Mesenchymal stem cell (in vitro differentiated cells and primary cell): ENCODE measurements around the gene PKIG.

Experiments used
- DNase-seq: peaks from one replicate; pipeline ENCODE4 v3.0.0-alpha.2; 2013
- H2AFZ ChIP-seq: one replicate; pipeline ENCODE4 v1.6.1; 2013; ENCODE audit warnings: low read depth, mild to moderate bottlenecking, control low read depth, inconsistent platforms, low read length, moderate library complexity
- H2AK5ac ChIP-seq: 2 replicates; pipeline ENCODE4 v1.6.1; 2013; ENCODE audit warnings: low read length, moderate library complexity, mild to moderate bottlenecking, inconsistent platforms; ENCODE audit not compliant: severe bottlenecking
- H2BK120ac ChIP-seq: one replicate; pipeline ENCODE4 v1.6.1; 2013; ENCODE audit warnings: low read depth, mild to moderate bottlenecking, inconsistent platforms, low read length, moderate library complexity
- H2BK12ac ChIP-seq, 2 experiments: one replicate each; pipeline ENCODE4 v1.6.1; 2013; ENCODE audit warnings: inconsistent platforms in 2 of 2, low read length in 2 of 2, mild to moderate bottlenecking in 2 of 2, moderate library complexity in 2 of 2, control low read depth in 1 of 2
- H2BK15ac ChIP-seq: one replicate; pipeline ENCODE4 v1.6.1; 2013; ENCODE audit warnings: mild to moderate bottlenecking, low read depth, inconsistent platforms; ENCODE audit not compliant: poor library complexity, severe bottlenecking
- H2BK5ac ChIP-seq: 2 replicates; pipeline ENCODE4 v1.6.1; 2013; ENCODE audit warnings: low read depth, mild to moderate bottlenecking, low read length, control low read depth, inconsistent platforms; ENCODE audit not compliant: poor library complexity, severe bottlenecking
- H3K14ac ChIP-seq, 2 experiments: one replicate each; pipeline ENCODE4 v1.6.1; 2013; ENCODE audit warnings: inconsistent platforms in 2 of 2, low read length in 2 of 2, control low read depth in 1 of 2, mild to moderate bottlenecking in 1 of 2, moderate library complexity in 1 of 2
- H3K18ac ChIP-seq, 2 experiments: one replicate each; pipeline ENCODE4 v1.6.1; 2013; ENCODE audit warnings: inconsistent platforms in 2 of 2, low read length in 2 of 2, control low read depth in 1 of 2, low read depth in 1 of 2, mild to moderate bottlenecking in 1 of 2
- H3K23ac ChIP-seq, 2 experiments: one replicate each; pipeline ENCODE4 v1.6.1; 2013; ENCODE audit warnings: inconsistent platforms in 2 of 2, low read length in 2 of 2, mild to moderate bottlenecking in 2 of 2, moderate library complexity in 2 of 2, control low read depth in 1 of 2
- H3K27ac ChIP-seq: 2 replicates; pipeline ENCODE4 v1.5.1; 2013; ENCODE audit warnings: mild to moderate bottlenecking, moderate library complexity, low read length, control low read depth, inconsistent platforms; ENCODE audit not compliant: poor library complexity, severe bottlenecking
- H3K27me3 ChIP-seq, 2 experiments: 2 replicates each; pipeline versions ENCODE4 v1.6.1 to v1.7.0; 2013; ENCODE audit warnings: low read length in 2 of 2, mild to moderate bottlenecking in 2 of 2, moderate library complexity in 2 of 2, control low read depth in 1 of 2, inconsistent platforms in 1 of 2; ENCODE audit not compliant: control insufficient read depth in 1 of 2, insufficient read depth in 1 of 2
- H3K36me3 ChIP-seq, 2 experiments: 2 replicates each; pipeline versions ENCODE4 v1.6.1 to v1.7.0; 2013; ENCODE audit warnings: low read length in 2 of 2, control low read depth in 1 of 2, inconsistent platforms in 1 of 2, low read depth in 1 of 2, mild to moderate bottlenecking in 1 of 2; ENCODE audit not compliant: insufficient read depth in 2 of 2, control insufficient read depth in 1 of 2
- H3K4ac ChIP-seq, 2 experiments: one replicate each; pipeline ENCODE4 v1.6.1; 2013; ENCODE audit warnings: inconsistent platforms in 2 of 2, low read length in 2 of 2, mild to moderate bottlenecking in 2 of 2, moderate library complexity in 2 of 2, control low read depth in 1 of 2, low read depth in 1 of 2
- H3K4me1 ChIP-seq: 2 replicates; pipeline ENCODE4 v1.6.1; 2013; ENCODE audit warnings: low read depth, low read length, control low read depth; ENCODE audit not compliant: control insufficient read depth, insufficient read depth
- H3K4me2 ChIP-seq: 2 replicates; pipeline ENCODE4 v1.6.1; 2013; ENCODE audit warnings: low read length, mild to moderate bottlenecking, inconsistent platforms; ENCODE audit not compliant: poor library complexity, severe bottlenecking
- H3K4me3 ChIP-seq, 2 experiments: 2 replicates each; pipeline versions ENCODE4 v1.5.1 to v1.7.0; 2013; ENCODE audit warnings: low read length in 2 of 2, mild to moderate bottlenecking in 2 of 2, control low read depth in 1 of 2, low read depth in 1 of 2; ENCODE audit not compliant: insufficient read depth in 1 of 2
- H3K79me1 ChIP-seq: replicated peaks from 2 replicates; pipeline ENCODE4 v1.6.1; 2013; ENCODE audit warnings: mild to moderate bottlenecking, control low read depth, low read length, inconsistent platforms; ENCODE audit not compliant: poor library complexity, severe bottlenecking
- H3K9ac ChIP-seq: 2 replicates; pipeline ENCODE4 v1.7.0; 2013; ENCODE audit warnings: mild to moderate bottlenecking, low read length, moderate library complexity
- H3K9me3 ChIP-seq: 2 replicates; pipeline ENCODE4 v1.7.0; 2013; ENCODE audit warnings: mild to moderate bottlenecking, low read length; ENCODE audit not compliant: control insufficient read depth
- H4K8ac ChIP-seq: one replicate; pipeline ENCODE4 v1.6.1; 2013; ENCODE audit warnings: inconsistent platforms, mild to moderate bottlenecking, low read length, moderate library complexity
- H4K91ac ChIP-seq: one replicate; pipeline ENCODE4 v1.6.1; 2013; ENCODE audit warnings: mild to moderate bottlenecking, low read length, inconsistent platforms
- WGBS: methylation state at CpG from one replicate; pipeline ENCODE4 v1.1.7; 2013; ENCODE audit warnings: mixed read lengths; 5-methylcytosine and 5-hydroxymethylcytosine counted together

The PKIG gene

DNA sequence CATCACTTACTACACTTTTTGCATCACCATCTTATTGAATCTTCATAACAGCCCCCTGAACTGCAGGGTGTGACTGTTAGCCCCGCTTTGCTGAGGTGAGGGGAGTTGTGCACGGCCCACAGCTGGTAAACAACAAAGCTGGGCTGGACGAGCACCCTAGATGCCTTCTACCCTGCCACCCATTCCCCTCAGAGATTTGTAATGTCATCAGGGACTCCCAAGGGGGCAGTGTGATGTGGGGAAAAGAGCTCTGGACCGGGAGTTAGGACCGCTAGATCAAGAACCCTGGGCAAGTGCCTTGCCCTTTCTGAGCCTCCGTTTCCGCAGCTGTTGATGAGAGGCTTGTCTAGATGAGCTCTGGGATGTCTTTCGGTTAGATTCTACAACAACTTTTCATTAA is 20.9 kb downstream of the PKIG start:
- Histone ChIP-seq H2AFZ (no peak overlapping the region), H3K27me3 (no peaks in the 10 kb centered on the region), H2BK12ac (peak overlapping the region in 1 of 2 experiments; percentile 11), H3K4ac (no peak overlapping the region), H3K36me3 (peaks cover 0 to 43% of the 10 kb centered on the region in 2 experiments), H4K91ac (no peak overlapping the region), H4K8ac (no peak overlapping the region), H3K79me1 (peaks cover 6% of the 10 kb centered on the region), H3K27ac (no peak overlapping the region), H3K9ac (no peak overlapping the region), H3K18ac (no peak overlapping the region), H3K4me3 (no peak overlapping the region), H3K4me2 (no peak overlapping the region), H2BK15ac (no peak overlapping the region), H2AK5ac (no peak overlapping the region), H3K9me3 (no peaks in the 10 kb centered on the region), H3K4me1 (peaks cover 3% of the 10 kb centered on the region), H2BK120ac (no peak overlapping the region), H3K23ac (no peak overlapping the region), H2BK5ac (no peak overlapping the region), H3K14ac (no peak overlapping the region)
- 89% methylated on average over 8 of the region's 8 CpGs for WGBS
- DNase-seq: no peak

GRCh38 chr20:44606725-44607441 is 24.5 kb downstream of the PKIG start:
- H3K27ac ChIP-seq: no peak overlapping the region
- no peaks in the 10 kb centered on the region for H3K9me3 ChIP-seq
- H2BK12ac ChIP-seq: no peak overlapping the region
- H3K4me3 ChIP-seq: no peak overlapping the region
- H3K36me3 ChIP-seq: peaks cover 0 to 35% of the 10 kb centered on the region in 2 experiments
- H3K23ac ChIP-seq: no peak overlapping the region
- H3K18ac ChIP-seq: no peak overlapping the region
- no peak overlapping the region for H3K9ac ChIP-seq
- DNase-seq: no peak
- peaks cover 8% of the 10 kb centered on the region for H3K4me1 ChIP-seq
- no peak overlapping the region for H3K14ac ChIP-seq
- no peak overlapping the region for H2AFZ ChIP-seq
- peaks cover 4% of the 10 kb centered on the region for H3K79me1 ChIP-seq
- no peak overlapping the region for H2BK120ac ChIP-seq
- no peaks in the 10 kb centered on the region for H3K27me3 ChIP-seq
- H4K8ac ChIP-seq: no peak overlapping the region
- no peak overlapping the region for H3K4me2 ChIP-seq
- H2BK15ac ChIP-seq: no peak overlapping the region
- WGBS: 96% methylated on average over 3 of the region's 5 CpGs
- H3K4ac ChIP-seq: no peak overlapping the region
- no peak overlapping the region for H2BK5ac ChIP-seq
- H2AK5ac ChIP-seq: no peak overlapping the region
- H4K91ac ChIP-seq: no peak overlapping the region

DNA sequence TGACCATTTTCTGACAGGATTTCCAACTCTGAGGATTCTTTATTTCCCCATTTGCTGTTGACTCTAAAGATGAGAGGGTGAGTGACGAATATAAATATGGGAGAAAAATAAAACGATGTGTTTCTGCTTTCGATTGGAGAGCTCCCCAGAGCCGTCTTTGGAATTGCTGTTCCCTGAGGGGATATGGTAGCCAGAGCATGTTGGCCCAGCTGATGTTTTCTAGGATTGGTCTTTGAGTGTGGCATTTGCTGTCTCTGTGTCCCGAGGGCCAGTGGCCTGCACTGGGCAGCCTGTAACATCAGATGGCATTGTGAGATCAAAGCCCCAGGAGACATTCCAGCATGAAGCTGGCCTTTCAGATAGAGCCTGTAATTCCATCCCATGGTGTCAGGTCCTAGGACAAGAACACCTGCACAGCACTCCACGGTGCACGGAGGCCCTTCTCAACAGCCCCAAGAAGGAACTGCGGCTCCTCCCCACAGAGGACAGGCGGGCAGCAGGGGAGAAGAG is 26.7 kb downstream of the PKIG start:
- peak overlapping the region; percentile 94 for H4K8ac ChIP-seq
- no peak overlapping the region for H3K4me2 ChIP-seq
- no peaks in the 10 kb centered on the region for H3K9me3 ChIP-seq
- no peaks in the 10 kb centered on the region for H3K27me3 ChIP-seq
- H2AK5ac ChIP-seq: no peak overlapping the region
- no peak overlapping the region for H3K27ac ChIP-seq
- no peak overlapping the region for H4K91ac ChIP-seq
- peak overlapping the region; percentile 77 for H3K9ac ChIP-seq
- no peak overlapping the region for H2AFZ ChIP-seq
- no peak overlapping the region for H2BK5ac ChIP-seq
- H2BK12ac ChIP-seq: no peak overlapping the region
- H3K79me1 ChIP-seq: peaks cover 3% of the 10 kb centered on the region
- H3K23ac ChIP-seq: no peak overlapping the region
- H3K4me3 ChIP-seq: peak overlapping the region in 1 of 2 experiments; percentile 57
- peak overlapping the region in 1 of 2 experiments; percentile 52 for H3K18ac ChIP-seq
- no peak overlapping the region for H2BK120ac ChIP-seq
- no peak overlapping the region for H3K4ac ChIP-seq
- H3K14ac ChIP-seq: no peak overlapping the region
- peak overlapping the region; percentile 37 for H2BK15ac ChIP-seq
- H3K4me1 ChIP-seq: peaks cover 8% of the 10 kb centered on the region
- DNase-seq: no peak
- WGBS: 88% methylated on average over 9 of the region's 9 CpGs
- peaks cover 5 to 40% of the 10 kb centered on the region in 2 experiments for H3K36me3 ChIP-seq

DNA sequence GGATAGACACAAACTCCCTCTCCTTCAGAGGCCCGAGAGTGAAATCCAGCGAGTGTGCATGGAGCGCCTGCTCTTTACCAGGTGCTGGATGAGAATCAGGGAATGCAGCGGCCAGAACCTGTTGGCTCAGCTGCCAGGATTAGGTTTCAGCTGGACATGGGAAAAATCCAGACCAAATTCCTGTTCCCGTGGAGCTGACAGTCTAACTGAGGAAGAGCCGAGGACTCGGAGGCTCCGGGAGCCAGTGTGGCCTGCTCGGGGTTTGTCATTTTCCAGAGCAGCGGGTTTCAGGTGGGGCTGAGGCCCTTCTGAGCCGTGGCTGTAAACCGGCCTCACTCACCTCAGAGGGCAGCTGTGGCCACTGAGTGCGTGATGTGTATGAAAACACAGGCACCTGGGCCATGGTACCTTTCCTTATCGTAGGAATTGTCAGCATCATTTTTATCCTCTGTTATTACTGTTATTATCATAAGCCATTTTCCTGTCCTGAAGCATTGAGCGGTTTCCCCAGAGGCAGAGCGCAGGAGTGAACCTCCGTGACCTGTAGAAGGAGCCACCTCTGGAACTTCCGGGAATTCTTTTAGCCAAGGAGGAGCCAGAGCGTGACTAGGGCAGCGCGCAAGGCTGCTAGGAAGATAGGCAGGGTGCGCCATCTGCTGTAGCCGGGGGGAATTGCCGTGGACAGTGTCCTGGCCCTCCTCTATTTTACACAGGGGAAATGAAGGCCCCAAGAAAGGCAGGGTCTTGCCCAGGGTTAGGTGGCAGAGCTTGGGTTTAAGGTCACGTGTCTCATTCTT is 27.3 kb downstream of the PKIG start:
- 46% methylated on average over 24 of the region's 25 CpGs for WGBS
- no peak overlapping the region for H2AK5ac ChIP-seq
- no peak overlapping the region for H2BK120ac ChIP-seq
- peak overlapping the region in 1 of 2 experiments; percentile 3 for H2BK12ac ChIP-seq
- no peak overlapping the region for H2BK15ac ChIP-seq
- DNase-seq: peak; percentile 86
- H2AFZ ChIP-seq: peak overlapping the region; percentile 21
- H3K9ac ChIP-seq: peak overlapping the region; percentile 77
- H3K23ac ChIP-seq: no peak overlapping the region
- no peaks in the 10 kb centered on the region for H3K9me3 ChIP-seq
- H3K4ac ChIP-seq: peak overlapping the region; percentile 15 to 76
- peaks cover 8% of the 10 kb centered on the region for H3K4me1 ChIP-seq
- H3K18ac ChIP-seq: peak overlapping the region; percentile 38 to 52
- H4K91ac ChIP-seq: peak overlapping the region; percentile 84
- peaks cover 2% of the 10 kb centered on the region for H3K79me1 ChIP-seq
- H2BK5ac ChIP-seq: no peak overlapping the region
- H3K4me2 ChIP-seq: peak overlapping the region; percentile 37
- H3K36me3 ChIP-seq: peaks cover 10 to 41% of the 10 kb centered on the region in 2 experiments
- H3K4me3 ChIP-seq: peak overlapping the region in 1 of 2 experiments; percentile 57
- no peaks in the 10 kb centered on the region for H3K27me3 ChIP-seq
- peak overlapping the region; percentile 7 for H3K27ac ChIP-seq
- H4K8ac ChIP-seq: peak overlapping the region; percentile 94
- no peak overlapping the region for H3K14ac ChIP-seq
